ENCODE data around the gene NR1H4. TPM values are rescaled to one million over a fixed set of nuclear protein-coding genes. Genes with fewer than 3 reads are reported as not detected.
"Not testable (repeated sequence)": the region's sequence is repeated elsewhere in the genome, so short reads cannot be mapped to it uniquely, and the experiment has no call there.

NR1H4 gene
- total and polyA plus RNA-seq, 11 donors, result not detected

GRCh38 chr12:100555722-100556121 is 82.1 kb downstream of the NR1H4 start:
- 62 to 67% (median 65%) methylated on average over 2 of the region's 2 CpGs for WGBS, 4 donors
- TF ChIP-seq CTCF (IDR thresholded peaks at IDR 0.05) (no peak), POLR2A (IDR thresholded peaks at IDR 0.05) (no peak)
- peak in 3 of 4 donors; percentile 82 to 92 (median 87) for ATAC-seq
- Histone ChIP-seq H3K9me3 (no peaks in the 10 kb centered on the region), H3K4me1 (peaks cover 0 to 10% (median 5%) of the 10 kb centered on the region in 12 donors), H3K27ac (peak overlapping the region in 2 of 12 donors; percentile 12 to 39), H3K27me3 (no peaks in the 10 kb centered on the region), H3K36me3 (no peaks in the 10 kb centered on the region), H3K4me3 (no peak overlapping the region)
- no peak for DNase-seq
- intact Hi-C loops (cut with DNase I), result loop anchor here in 9 of 10 donors (2.0 to 10.0 kb wide), 9 partner anchors 193 to 401 kb away; partner anchors contain the start of genes DEPDC4 (in 1 of the 9) and SCYL2 (in 1 of the 9)

GRCh38 chr12:100557357-100557756 is 83.7 kb downstream of the NR1H4 start:
- Histone ChIP-seq H3K36me3 (no peaks in the 10 kb centered on the region), H3K9me3 (no peaks in the 10 kb centered on the region), H3K4me1 (peaks cover 0 to 10% (median 5%) of the 10 kb centered on the region in 12 donors), H3K27ac (no peak overlapping the region), H3K27me3 (no peaks in the 10 kb centered on the region), H3K4me3 (no peak overlapping the region)
- ATAC-seq (no peak), DNase-seq (no peak)
- TF ChIP-seq CTCF (IDR thresholded peaks at IDR 0.05) (no peak), POLR2A (IDR thresholded peaks at IDR 0.05) (no peak)
- intact Hi-C loops (cut with DNase I), result loop anchor here in 6 of 10 donors (5.0 to 10.0 kb wide), 6 partner anchors 195 to 403 kb away; partner anchors contain the start of genes DEPDC4 (in 1 of the 6) and SCYL2 (in 1 of the 6)
- WGBS, 4 donors, result 96 to 100% (median 99%) methylated on average over 2 of the region's 2 CpGs

GRCh38 chr12:100559261-100559660 is 85.6 kb downstream of the NR1H4 start:
- not testable (repeated sequence) for H3K9me3 ChIP-seq, ATAC-seq, H3K27me3 ChIP-seq, H3K4me3 ChIP-seq, H3K27ac ChIP-seq, DNase-seq, H3K36me3 ChIP-seq
- intact Hi-C loops (cut with DNase I), result loop anchor here in 6 of 10 donors (5.0 to 10.0 kb wide), 6 partner anchors 197 to 404 kb away; partner anchors contain the start of genes DEPDC4 (in 1 of the 6) and SCYL2 (in 1 of the 6)
- H3K4me1 ChIP-seq, result peaks cover 0 to 16% (median 7%) of the 10 kb centered on the region in 12 donors
- 96 to 98% (median 96%) methylated on average over 13 to 21 of the region's 21 CpGs for WGBS, 4 donors

GRCh38 chr12:100564090-100564489 is 90.4 kb downstream of the NR1H4 start:
- peaks cover 0 to 18% (median 8%) of the 10 kb centered on the region in 12 donors for H3K4me1 ChIP-seq
- TF ChIP-seq POLR2A (IDR thresholded peaks at IDR 0.05), result no peak
- TF ChIP-seq CTCF (IDR thresholded peaks at IDR 0.05), result no peak
- H3K27ac ChIP-seq, result peak overlapping the region in 4 of 12 donors; percentile 50 to 64 (median 56)
- H3K27me3 ChIP-seq, result no peaks in the 10 kb centered on the region
- WGBS, 4 donors, result 31 to 50% (median 43%) methylated on average over 2 of the region's 2 CpGs
- no peak for DNase-seq
- ATAC-seq, result peak; percentile 31 to 81 (median 67)
- intact Hi-C loops (cut with DNase I), result no loop called here
- no peaks in the 10 kb centered on the region for H3K9me3 ChIP-seq
- no peaks in the 10 kb centered on the region for H3K36me3 ChIP-seq
- H3K4me3 ChIP-seq, result no peak overlapping the region
